Mucosa of stomach (tissue), 1 donor: ENCODE data around the gene CDC42BPB.
"Not testable (repeated sequence)": the region's sequence is repeated elsewhere in the genome, so short reads cannot be mapped to it uniquely, and the experiment has no call there.

Source experiments
- H3K27me3 ChIP-seq: one replicate; pipeline ENCODE4 v1.7.0; 2013; ENCODE audit warnings: mild to moderate bottlenecking, low read length; ENCODE audit not compliant: control insufficient read depth, insufficient read depth
- H3K36me3 ChIP-seq: one replicate; pipeline ENCODE4 v1.7.0; 2013; ENCODE audit warnings: low read length; ENCODE audit not compliant: control insufficient read depth, insufficient read depth
- H3K4me1 ChIP-seq: one replicate; pipeline ENCODE4 v1.7.0; 2013; ENCODE audit warnings: mild to moderate bottlenecking, low read length; ENCODE audit not compliant: control insufficient read depth, insufficient read depth
- H3K4me3 ChIP-seq: one replicate; pipeline ENCODE4 v1.7.0; 2013; ENCODE audit warnings: low read length
- H3K9ac ChIP-seq: one replicate; pipeline ENCODE4 v1.7.0; 2013; ENCODE audit warnings: mild to moderate bottlenecking, low read length, moderate library complexity
- H3K9me3 ChIP-seq: one replicate; pipeline ENCODE4 v1.7.0; 2013; ENCODE audit warnings: mild to moderate bottlenecking, low read length, moderate library complexity; ENCODE audit not compliant: control insufficient read depth
- donor health status: Pancreatic carcinoma.

CDC42BPB gene

DNA sequence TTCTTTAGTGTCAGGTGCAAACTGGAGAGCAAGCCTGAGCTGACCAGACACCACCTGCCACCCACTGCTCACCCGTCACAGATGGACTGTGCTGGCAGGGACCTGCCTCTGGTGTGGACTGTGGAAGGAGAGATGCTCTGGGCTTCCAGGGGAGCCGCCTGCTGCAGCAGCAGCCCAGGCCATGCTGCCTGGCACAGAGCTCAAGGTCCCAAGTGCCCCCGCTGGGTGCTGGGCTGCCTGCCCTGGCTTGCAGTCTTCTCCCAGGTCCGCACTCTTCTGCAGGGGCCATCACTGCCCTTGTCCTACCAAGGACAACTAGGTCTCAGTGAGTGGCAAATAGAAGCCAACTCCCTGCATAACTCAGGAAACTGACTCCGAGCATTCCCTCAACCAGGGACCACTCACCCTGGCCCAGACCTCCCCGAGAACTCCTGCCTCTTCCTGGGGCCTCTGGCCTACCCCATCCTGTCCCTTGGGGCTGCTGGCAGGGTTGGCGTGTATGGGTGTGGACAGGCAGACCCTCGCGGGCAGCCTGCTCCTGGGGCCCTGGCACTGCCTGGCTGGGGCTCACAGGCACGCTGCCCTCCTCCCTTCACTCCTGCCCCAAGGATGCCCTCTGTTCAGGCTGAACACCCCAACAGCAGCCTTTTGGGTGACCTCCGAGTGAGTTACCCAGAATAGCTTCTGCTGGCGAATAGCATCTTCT, 125.6 kb downstream of the CDC42BPB start:
- Histone ChIP-seq H3K36me3 (no peaks in the 10 kb centered on the region), H3K27me3 (peaks cover 16% of the 10 kb centered on the region), H3K9me3 (no peaks in the 10 kb centered on the region), H3K4me1 (peaks cover 41% of the 10 kb centered on the region), H3K9ac (no peak overlapping the region), H3K4me3 (peak overlapping the region; percentile 8)

DNA sequence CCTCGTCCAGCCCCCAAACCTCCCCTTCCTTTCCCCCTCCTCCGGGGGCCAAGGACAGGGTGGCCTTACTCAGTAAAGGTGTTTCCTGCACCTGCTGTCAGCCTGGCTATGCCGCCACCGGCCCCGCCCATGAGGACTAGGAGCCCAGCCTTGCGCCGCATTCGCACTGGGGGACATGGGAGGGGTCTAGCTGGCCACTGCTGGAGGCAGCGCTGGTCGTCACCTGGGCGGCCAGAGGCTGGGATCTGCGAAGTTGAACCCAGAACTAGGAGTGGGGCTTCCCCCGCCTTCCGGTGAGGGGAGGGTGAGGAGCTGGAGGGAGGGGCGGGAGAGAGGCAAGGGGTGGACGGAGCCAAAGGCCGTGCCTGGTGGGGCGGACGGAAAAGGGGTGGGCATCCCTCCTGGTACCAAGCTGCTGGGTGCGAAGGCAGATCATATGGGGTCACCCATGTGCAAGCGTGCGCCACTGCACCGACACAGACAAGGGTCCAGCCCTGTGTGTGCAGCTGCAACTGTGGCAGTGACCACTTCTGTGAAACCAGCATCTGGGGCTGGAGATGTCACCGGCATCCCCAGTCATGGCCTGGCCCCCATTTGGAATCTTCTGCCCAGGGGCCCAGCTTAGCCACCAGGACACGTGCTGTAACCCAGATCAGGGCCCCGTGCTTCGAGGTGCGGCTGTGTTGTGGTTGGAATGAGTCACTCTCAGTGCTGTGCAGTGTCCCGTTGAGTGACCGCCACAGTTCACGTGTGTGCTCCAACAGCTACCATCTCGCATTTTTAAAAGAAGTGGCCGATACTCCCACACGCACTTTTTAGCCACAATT, 126.4 kb downstream of the CDC42BPB start:
- H3K9ac ChIP-seq, result no peak overlapping the region
- H3K4me1 ChIP-seq, result peaks cover 45% of the 10 kb centered on the region
- H3K4me3 ChIP-seq, result peak overlapping the region; percentile 8
- no peaks in the 10 kb centered on the region for H3K36me3 ChIP-seq
- peaks cover 16% of the 10 kb centered on the region for H3K27me3 ChIP-seq
- no peaks in the 10 kb centered on the region for H3K9me3 ChIP-seq

DNA sequence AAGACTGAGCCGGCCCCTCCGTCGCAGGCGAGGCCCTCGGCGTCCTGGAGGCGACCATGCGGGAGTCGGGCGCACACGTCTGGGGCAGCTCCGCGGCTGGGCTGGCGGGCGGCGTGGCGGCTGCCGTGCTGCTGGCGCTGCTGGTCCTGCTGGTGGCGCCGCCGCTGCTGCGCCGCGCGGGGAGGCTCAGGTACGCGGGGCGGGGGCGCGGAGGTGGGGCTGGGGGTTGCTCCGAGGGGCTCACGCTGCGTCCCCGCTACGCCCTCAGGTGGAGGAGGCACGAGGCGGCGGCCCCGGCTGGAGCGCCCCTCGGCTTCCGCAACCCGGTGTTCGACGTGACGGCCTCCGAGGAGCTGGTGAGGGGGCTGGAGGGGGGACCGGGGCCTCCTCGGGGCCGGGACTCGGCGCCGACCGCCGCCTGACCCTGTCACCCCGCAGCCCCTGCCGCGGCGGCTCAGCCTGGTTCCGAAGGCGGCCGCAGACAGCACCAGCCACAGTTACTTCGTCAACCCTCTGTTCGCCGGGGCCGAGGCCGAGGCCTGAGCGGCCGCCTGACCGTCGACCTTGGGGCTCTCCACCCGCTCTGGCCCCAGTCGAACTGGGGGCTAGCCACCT, 127.1 kb downstream of the CDC42BPB start:
- peaks cover 45% of the 10 kb centered on the region for H3K4me1 ChIP-seq
- no peaks in the 10 kb centered on the region for H3K9me3 ChIP-seq
- H3K27me3 ChIP-seq, result peaks cover 16% of the 10 kb centered on the region
- peak overlapping the region; percentile 4 for H3K4me3 ChIP-seq
- no peak overlapping the region for H3K9ac ChIP-seq
- no peaks in the 10 kb centered on the region for H3K36me3 ChIP-seq

DNA sequence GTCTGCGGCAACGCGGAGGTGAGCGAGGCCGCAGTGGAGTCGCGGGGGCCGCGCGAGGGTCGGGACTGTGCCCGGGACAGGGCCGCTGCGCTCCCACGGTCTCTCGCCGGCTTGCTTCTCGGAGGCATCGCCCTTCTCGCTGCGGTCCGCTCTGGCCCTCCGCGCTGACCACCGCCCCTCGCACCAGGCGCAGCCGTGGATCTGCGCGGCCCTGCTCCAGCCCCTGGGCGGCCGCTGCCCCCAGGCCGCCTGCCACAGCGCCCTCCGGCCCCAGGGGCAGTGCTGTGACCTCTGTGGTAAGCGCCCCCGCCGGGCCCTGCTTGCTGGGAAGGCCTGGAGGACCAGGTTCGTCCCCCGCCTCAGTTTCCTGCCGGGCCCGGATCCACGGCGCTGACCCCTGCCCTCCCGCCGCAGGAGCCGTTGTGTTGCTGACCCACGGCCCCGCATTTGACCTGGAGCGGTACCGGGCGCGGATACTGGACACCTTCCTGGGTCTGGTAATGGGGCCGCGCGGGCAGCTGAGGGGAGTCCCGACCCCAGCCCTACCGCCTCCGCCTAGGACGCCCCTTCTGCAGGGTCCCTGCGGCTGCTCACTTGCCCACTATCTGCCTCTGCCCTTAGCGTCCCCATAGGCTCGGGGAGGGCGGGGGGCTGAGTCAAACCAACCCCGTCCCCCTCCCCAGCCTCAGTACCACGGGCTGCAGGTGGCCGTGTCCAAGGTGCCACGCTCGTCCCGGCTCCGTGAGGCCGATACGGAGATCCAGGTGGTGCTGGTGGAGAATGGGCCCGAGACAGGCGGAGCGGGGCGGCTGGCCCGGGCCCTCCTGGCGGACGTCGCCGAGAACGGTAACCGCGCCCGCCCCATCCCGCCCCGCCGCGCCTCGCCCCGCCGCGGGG, 127.9 kb downstream of the CDC42BPB start:
- H3K4me1 ChIP-seq, result peaks cover 46% of the 10 kb centered on the region
- no peaks in the 10 kb centered on the region for H3K9me3 ChIP-seq
- H3K4me3 ChIP-seq, result peak overlapping the region; percentile 46
- H3K27me3 ChIP-seq, result peaks cover 21% of the 10 kb centered on the region
- H3K9ac ChIP-seq, result peak overlapping the region; percentile 98
- H3K36me3 ChIP-seq, result no peaks in the 10 kb centered on the region

DNA sequence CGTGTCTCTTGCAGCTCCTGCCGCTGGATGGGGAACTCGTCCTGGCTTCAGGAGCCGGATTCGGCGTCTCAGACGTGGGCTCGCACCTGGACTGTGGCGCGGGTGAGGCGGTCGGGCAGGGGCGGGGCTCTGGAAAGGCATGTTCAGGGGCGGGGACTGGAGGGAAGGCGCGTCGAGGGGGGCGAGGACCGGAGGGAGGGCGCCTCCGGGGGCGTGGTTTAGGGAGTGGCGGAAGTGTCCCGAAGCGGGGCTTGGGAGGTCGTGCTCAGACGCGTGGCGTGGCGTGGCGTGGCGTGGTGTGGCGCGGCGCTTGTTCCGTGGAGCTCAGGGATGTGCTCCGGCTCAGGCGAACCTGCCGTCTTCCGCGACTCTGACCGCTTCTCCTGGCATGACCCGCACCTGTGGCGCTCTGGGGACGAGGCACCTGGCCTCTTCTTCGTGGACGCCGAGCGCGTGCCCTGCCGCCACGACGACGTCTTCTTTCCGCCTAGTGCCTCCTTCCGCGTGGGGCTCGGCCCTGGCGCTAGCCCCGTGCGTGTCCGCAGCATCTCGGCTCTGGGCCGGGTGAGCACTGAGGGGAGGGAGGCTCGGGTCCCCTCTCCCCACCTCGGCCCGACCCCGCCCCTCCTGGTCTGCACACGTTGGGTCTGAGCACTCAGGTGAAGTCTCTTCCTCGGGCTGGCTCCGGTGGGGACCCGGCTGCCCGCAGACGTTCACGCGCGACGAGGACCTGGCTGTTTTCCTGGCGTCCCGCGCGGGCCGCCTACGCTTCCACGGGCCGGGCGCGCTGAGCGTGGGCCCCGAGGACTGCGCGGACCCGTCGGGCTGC, 128.7 kb downstream of the CDC42BPB start:
- H3K4me1 ChIP-seq, result peaks cover 55% of the 10 kb centered on the region
- no peaks in the 10 kb centered on the region for H3K36me3 ChIP-seq
- peak overlapping the region; percentile 67 for H3K4me3 ChIP-seq
- H3K9ac ChIP-seq, result peak overlapping the region; percentile 98
- no peaks in the 10 kb centered on the region for H3K9me3 ChIP-seq
- peaks cover 29% of the 10 kb centered on the region for H3K27me3 ChIP-seq

DNA sequence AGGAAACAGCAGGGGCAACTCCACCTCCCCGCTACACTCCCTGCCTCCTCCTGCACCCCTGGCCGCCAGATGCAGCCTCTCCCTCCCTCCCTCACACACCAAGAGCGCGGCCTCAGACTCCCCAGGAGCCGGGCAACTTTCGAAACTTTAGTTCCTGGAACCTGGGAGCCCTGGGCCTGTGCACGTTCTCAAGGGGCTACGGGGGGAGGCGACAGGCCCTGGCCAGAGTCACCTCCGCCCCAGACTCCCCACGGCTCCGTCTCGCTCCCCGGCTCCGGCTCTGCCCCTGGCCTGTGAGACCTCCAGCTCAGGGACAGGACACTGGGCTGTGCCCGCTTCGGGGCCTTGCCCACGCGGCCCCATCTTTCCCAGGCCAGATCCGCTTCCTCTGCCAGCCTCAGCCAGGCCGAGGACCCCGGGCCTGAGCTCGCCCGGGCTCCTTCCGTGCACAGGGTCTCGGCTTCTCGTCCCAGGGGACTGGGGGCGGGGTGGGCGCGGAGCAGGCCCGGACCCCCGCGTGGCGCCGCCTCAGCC, 129.4 kb downstream of the CDC42BPB start:
- Histone ChIP-seq H3K36me3 (no peaks in the 10 kb centered on the region), H3K4me1 (peaks cover 61% of the 10 kb centered on the region), H3K9me3 (no peaks in the 10 kb centered on the region), H3K9ac (peak overlapping the region; percentile 98), H3K27me3 (peaks cover 36% of the 10 kb centered on the region), H3K4me3 (peak overlapping the region; percentile 67)

DNA sequence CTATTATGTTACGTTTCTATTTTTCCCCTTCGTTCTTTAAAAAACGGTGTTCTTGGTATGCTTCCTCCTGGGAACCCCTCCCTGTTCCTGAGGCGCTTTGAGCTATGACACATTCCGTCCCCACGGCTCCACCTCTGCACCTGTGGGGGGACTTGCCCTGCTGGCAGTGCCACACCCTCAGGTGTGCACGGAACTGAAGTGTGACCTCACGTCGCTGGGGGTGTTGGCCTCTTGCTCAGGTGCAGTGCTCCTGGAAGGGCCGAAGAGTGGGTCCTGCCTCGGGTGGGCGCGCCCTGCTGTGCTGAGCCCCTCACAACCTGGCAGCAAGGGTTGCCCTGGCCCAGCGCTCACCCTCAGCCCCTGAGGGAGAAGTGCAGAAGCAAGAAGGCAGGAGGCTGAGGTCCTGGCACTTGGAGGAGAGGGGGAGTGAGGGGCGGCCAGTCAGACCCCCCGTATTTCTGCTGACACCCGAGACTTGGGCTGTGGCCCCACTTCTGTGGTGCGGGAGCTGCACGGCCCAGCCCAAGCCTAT, 129.9 kb downstream of the CDC42BPB start:
- H3K9ac ChIP-seq, result peak overlapping the region; percentile 98
- H3K9me3 ChIP-seq, result no peaks in the 10 kb centered on the region
- peaks cover 67% of the 10 kb centered on the region for H3K4me1 ChIP-seq
- peak overlapping the region; percentile 67 for H3K4me3 ChIP-seq
- H3K36me3 ChIP-seq, result no peaks in the 10 kb centered on the region
- peaks cover 41% of the 10 kb centered on the region for H3K27me3 ChIP-seq

DNA sequence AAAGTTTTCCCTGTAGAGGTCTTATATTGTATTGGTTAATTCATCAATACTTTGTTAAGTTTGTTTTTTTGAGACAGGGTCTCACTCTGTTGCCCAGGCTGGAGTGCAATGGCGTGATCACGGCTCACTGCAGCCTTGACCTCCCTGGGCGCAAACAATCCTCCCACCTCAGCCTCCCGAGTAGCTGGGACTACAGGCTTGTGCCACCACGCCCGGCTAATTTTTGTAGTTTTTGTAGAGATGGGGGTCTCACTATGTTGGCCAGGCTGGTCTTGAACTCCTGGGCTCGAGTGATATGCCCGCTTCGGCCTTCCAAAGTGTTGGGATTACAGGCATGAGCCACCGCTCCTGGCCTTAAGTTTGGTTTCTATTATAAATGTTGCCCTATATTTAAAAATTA, 130.5 kb downstream of the CDC42BPB start:
- H3K9ac ChIP-seq, H3K36me3 ChIP-seq, H3K9me3 ChIP-seq, H3K4me3 ChIP-seq: not testable (repeated sequence)
- peaks cover 65% of the 10 kb centered on the region for H3K4me1 ChIP-seq
- peaks cover 45% of the 10 kb centered on the region for H3K27me3 ChIP-seq

DNA sequence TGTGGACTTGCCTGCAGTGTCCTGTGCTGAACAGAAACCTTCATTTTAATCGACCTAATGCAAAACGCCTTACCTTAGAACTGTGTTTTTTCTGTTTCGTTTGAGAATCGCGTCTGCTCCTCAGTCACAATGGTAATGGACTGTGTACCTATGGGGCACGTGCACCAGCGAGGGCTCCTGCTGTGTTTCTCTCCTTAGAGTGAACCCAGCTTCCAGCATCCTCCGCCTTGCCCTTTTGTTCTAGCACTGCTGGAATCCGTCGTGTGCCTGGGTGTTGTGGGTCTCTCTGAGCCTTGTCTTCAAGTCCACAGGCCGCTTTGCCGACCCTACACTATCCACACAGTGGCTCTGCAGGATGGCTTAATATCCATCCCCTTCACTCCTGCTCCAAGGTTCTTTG, 131.2 kb downstream of the CDC42BPB start:
- Histone ChIP-seq H3K4me1 (peaks cover 58% of the 10 kb centered on the region), H3K36me3 (no peaks in the 10 kb centered on the region), H3K27me3 (peaks cover 45% of the 10 kb centered on the region), H3K9ac (no peak overlapping the region), H3K9me3 (no peaks in the 10 kb centered on the region), H3K4me3 (no peak overlapping the region)

DNA sequence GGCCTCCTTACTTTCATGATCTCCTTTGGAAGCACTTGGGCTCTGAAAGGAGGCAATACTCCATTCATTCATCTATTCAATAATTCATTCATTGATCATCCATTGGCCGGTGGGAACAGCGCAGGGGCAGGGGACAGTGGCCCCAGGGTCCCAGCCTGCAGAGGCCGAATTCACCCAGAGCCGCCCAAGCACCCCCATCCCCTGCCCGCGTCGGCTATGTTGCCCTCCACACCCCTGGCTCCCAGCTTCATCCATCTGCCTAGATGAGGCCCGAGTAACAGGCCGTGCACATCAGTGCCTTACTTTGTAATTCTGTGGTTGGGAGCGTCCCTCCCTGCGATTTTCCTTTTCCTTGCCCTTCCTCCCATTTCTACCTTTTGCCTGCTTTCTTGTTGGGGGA, 131.7 kb downstream of the CDC42BPB start:
- no peak overlapping the region for H3K9ac ChIP-seq
- no peaks in the 10 kb centered on the region for H3K9me3 ChIP-seq
- H3K4me3 ChIP-seq, result no peak overlapping the region
- peaks cover 45% of the 10 kb centered on the region for H3K27me3 ChIP-seq
- no peaks in the 10 kb centered on the region for H3K36me3 ChIP-seq
- H3K4me1 ChIP-seq, result peaks cover 53% of the 10 kb centered on the region
